DND-41 (cell line): ENCODE measurements around the gene ARHGEF4.

Experiments
- ATAC-seq: fragments of 200-7000 bp; cut with Tn5 transposase; 3 replicates; pipeline ENCODE4 v1.9.1; 2021; ENCODE audit warnings: low read depth; ENCODE audit not compliant: insufficient read depth
- DNase-seq: peaks from one replicate; pipeline ENCODE4 v3.0.0-alpha.2; 2020
- H2AFZ ChIP-seq: 2 replicates; pipeline ENCODE4 v1.6.0; 2012; ENCODE audit warnings: low read depth, low read length
- H3K27ac ChIP-seq: 2 replicates; pipeline ENCODE4 v1.5.1; 2012; ENCODE audit warnings: low read length, inconsistent platforms
- H3K27me3 ChIP-seq: fragments of 200-600 bp; sonication (generic); 2 replicates; pipeline ENCODE4 v1.6.0; 2012; ENCODE audit warnings: low read length, mild to moderate bottlenecking, inconsistent platforms; ENCODE audit not compliant: insufficient read depth, poor library complexity
- H3K36me3 ChIP-seq: 2 replicates; pipeline ENCODE4 v1.5.1; 2012; ENCODE audit warnings: low read length, inconsistent platforms; ENCODE audit not compliant: insufficient read depth
- H3K4me1 ChIP-seq: 2 replicates; pipeline ENCODE4 v1.5.1; 2012; ENCODE audit warnings: mild to moderate bottlenecking, low read length; ENCODE audit not compliant: insufficient read depth
- H3K4me2 ChIP-seq: 2 replicates; pipeline ENCODE4 v1.6.0; 2012; ENCODE audit warnings: mild to moderate bottlenecking, moderate library complexity, low read length, inconsistent platforms; ENCODE audit not compliant: insufficient read depth
- H3K4me3 ChIP-seq, 2 experiments: fragments of 200-600 bp in 1 of 2; shearing (Covaris generic) in 1 of 2; 2 replicates each; pipeline ENCODE4 v1.5.1; 2012 to 2016; ENCODE audit warnings: inconsistent platforms in 2 of 2, low read length in 2 of 2, mild to moderate bottlenecking in 2 of 2, low read depth in 1 of 2, moderate library complexity in 1 of 2
- H3K79me2 ChIP-seq: 2 replicates; pipeline ENCODE4 v1.6.0; 2012; ENCODE audit warnings: low read length, inconsistent platforms; ENCODE audit not compliant: insufficient read depth
- H3K9ac ChIP-seq: 2 replicates; pipeline ENCODE4 v1.6.0; 2012; ENCODE audit warnings: low read depth, mild to moderate bottlenecking, inconsistent platforms, low read length, moderate library complexity
- H3K9me3 ChIP-seq: 2 replicates; pipeline ENCODE4 v1.5.1; 2012; ENCODE audit warnings: low read length, moderate library complexity, mild to moderate bottlenecking, inconsistent platforms; ENCODE audit not compliant: insufficient read depth, severe bottlenecking
- H4K20me1 ChIP-seq: 2 replicates; pipeline ENCODE4 v1.6.0; 2012; ENCODE audit warnings: low read length; ENCODE audit not compliant: insufficient read depth
- EZH2 ChIP-seq: IDR thresholded peaks from 3 replicates; pipeline ENCODE4 v1.6.1; 2012; ENCODE audit warnings: borderline replicate concordance, low read depth, mild to moderate bottlenecking, moderate library complexity, low read length, inconsistent platforms; ENCODE audit not compliant: severe bottlenecking
- TF ChIP-seq, protein P1 (sequence below): IDR thresholded peaks from 2 replicates; pipeline ENCODE4 v1.5.1; 2012; ENCODE audit warnings: borderline replicate concordance, low read length, moderate library complexity, mild to moderate bottlenecking; ENCODE audit not compliant: poor library complexity, severe bottlenecking; ENCODE audit errors: extremely low read depth

The ARHGEF4 gene

DNA sequence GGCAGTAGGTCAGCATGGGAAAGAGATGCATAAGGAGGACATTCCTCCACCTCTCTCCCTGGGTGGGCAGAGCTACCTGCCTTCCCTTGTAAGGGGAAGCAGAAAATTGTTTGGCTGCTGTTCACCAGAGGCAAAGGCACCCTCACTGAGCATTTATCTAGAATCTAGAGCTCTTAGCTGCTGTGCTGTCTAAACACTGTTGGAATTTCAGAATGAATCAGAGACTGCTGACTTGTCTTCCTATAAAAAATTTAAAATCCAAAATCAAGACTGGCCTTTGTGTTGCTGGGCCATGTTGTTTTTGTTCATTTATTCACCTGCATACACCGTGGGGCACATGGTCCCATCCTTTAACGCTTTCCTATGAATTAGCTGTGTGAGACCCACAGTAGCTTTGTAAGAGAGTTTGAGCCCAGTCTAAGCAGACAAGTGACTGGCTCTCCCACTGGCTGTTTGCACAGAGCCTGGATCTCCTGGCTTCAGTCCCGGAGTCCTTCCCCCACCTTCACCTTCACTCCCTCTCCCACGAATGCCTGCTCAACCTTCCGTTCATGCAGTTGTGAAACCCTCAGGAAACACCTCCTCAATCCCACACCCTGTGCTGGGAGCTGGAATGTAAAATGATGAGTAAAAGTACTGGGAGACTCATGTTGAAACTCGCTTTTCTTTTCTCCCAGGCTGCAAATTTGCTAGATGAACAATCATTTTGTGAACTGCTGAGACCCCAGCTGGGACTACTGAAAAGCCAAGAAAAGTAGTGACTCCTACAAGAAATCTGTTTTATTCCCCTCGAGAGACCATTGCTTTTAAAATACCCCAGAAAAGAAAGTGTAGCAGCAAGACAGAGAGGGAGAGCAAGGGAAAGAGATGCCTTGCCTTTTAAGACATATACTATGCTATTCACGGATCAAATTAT is 180.4 kb downstream of the ARHGEF4 start:
- Histone ChIP-seq H3K27me3 (peaks cover 3% of the 10 kb centered on the region), H2AFZ (no peak overlapping the region), H4K20me1 (no peaks in the 10 kb centered on the region), H3K79me2 (no peaks in the 10 kb centered on the region), H3K27ac (no peak overlapping the region), H3K4me1 (no peaks in the 10 kb centered on the region), H3K36me3 (no peaks in the 10 kb centered on the region), H3K4me3 (no peak overlapping the region), H3K9ac (no peak overlapping the region), H3K9me3 (no peaks in the 10 kb centered on the region), H3K4me2 (no peak overlapping the region)
- ATAC-seq = no peak
- TF ChIP-seq, protein P1, sequence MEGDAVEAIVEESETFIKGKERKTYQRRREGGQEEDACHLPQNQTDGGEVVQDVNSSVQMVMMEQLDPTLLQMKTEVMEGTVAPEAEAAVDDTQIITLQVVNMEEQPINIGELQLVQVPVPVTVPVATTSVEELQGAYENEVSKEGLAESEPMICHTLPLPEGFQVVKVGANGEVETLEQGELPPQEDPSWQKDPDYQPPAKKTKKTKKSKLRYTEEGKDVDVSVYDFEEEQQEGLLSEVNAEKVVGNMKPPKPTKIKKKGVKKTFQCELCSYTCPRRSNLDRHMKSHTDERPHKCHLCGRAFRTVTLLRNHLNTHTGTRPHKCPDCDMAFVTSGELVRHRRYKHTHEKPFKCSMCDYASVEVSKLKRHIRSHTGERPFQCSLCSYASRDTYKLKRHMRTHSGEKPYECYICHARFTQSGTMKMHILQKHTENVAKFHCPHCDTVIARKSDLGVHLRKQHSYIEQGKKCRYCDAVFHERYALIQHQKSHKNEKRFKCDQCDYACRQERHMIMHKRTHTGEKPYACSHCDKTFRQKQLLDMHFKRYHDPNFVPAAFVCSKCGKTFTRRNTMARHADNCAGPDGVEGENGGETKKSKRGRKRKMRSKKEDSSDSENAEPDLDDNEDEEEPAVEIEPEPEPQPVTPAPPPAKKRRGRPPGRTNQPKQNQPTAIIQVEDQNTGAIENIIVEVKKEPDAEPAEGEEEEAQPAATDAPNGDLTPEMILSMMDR = no peak
- TF ChIP-seq EZH2 = no peak
- no peak for DNase-seq

DNA sequence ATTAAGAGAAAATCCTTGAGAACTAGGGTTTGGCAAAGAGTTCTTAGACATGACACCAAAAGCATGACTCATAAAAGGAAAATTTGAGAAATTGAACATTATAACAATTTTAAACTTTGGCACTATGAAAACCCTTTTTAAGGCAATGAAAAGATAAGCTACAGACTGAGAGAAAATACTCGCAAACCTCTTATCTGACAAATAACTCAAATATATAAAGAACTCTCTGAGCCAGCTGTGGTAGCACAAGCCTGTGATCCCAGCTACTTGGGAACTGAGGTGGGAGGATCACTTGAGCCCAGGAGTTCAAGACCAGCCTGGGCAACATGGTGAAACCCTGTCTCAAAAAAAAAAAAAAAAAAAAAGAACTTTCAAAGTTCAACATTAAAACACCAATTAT is 186.0 kb downstream of the ARHGEF4 start:
- Histone ChIP-seq H2AFZ (no peak overlapping the region), H3K4me1 (no peaks in the 10 kb centered on the region), H4K20me1 (no peaks in the 10 kb centered on the region), H3K9ac (no peak overlapping the region), H3K36me3 (no peaks in the 10 kb centered on the region), H3K27ac (no peak overlapping the region), H3K27me3 (no peaks in the 10 kb centered on the region), H3K9me3 (no peaks in the 10 kb centered on the region), H3K4me3 (no peak overlapping the region), H3K4me2 (no peak overlapping the region), H3K79me2 (no peaks in the 10 kb centered on the region)
- ATAC-seq = no peak
- no peak for TF ChIP-seq EZH2
- TF ChIP-seq, protein P1 = no peak
- DNase-seq = no peak

DNA sequence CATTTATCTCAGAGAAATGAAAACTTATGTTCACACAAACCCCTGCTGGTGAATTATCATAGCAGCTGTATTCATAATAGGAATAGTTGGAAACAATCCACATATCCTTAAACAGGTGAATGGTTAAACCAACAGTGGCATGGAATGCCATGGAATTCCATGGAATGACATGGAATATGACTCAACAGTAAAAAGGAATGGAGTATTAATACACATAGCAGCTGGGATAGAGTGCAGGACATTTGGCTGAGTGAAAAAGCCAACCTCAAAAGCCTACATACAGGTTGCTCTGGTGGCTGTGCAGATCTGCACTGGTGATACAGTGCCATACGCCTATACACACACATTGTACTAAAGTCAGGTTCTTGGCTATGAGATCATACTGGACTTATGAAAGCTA is 187.0 kb downstream of the ARHGEF4 start:
- H3K4me2 ChIP-seq = no peak overlapping the region
- no peak for TF ChIP-seq EZH2
- TF ChIP-seq, protein P1 = no peak
- H3K4me3 ChIP-seq = no peak overlapping the region
- no peaks in the 10 kb centered on the region for H3K27me3 ChIP-seq
- no peaks in the 10 kb centered on the region for H4K20me1 ChIP-seq
- no peak overlapping the region for H2AFZ ChIP-seq
- H3K9me3 ChIP-seq = no peaks in the 10 kb centered on the region
- no peaks in the 10 kb centered on the region for H3K79me2 ChIP-seq
- no peaks in the 10 kb centered on the region for H3K4me1 ChIP-seq
- DNase-seq (no peak), ATAC-seq (no peak)
- no peak overlapping the region for H3K27ac ChIP-seq
- no peaks in the 10 kb centered on the region for H3K36me3 ChIP-seq
- H3K9ac ChIP-seq = no peak overlapping the region
